ENCODE data around the gene CD6.
"Not testable (repeated sequence)": the region's sequence is repeated elsewhere in the genome, so short reads cannot be mapped to it uniquely, and the experiment has no call there.

The CD6 gene

DNA sequence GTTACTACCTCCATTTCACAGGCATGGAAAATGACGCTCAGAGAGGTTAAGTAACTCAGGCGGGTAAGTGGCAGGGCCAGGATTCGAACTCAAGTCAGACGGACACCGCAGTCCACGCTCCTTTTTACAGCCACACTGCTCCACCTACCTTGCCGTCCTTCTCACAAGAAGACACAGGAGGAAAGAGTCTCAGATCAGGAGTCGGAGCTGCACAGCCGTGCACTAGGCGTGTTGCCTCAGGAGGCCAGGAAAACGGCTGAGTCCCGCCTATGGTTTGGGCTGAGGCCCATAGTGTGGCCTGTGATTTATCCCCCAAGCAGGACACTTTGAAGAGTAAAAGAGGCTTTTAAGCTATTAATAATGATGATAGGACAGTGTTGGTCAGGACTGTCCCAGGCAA lies 86.1 kb downstream of the CD6 start:
- no peak for DNase-seq

DNA sequence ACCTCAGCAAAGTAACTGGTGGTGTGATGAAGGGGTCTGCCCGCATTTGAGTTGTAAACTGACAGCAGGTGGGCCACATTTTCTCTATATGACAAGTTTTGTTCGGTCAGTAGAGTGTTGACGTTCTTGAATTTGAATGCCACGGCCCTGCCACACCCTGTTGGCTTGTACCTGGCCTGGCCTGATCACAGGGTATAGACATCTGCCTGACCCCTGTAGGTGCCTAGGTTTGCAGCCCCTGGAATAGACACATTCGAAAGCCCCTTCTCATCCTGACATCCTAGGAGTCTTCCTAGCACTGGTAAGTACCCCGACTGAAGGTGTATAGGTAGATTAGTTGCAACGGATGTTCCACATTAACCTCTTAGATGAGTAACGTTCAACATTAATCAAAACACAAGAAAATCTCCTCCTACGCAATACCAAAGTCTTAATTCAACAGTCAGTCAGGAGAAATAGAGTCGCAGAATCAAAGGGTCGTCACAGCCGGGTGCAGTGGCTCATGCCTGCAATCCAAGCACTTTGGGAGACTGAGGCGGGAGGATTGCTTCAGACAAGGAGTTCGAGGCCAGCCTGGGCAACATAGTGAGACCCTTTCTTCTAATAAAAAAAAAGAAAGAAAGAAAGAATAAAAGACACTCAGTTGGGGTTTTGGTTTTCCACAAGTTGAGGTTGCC lies 87.2 kb downstream of the CD6 start:
- no peak for DNase-seq

DNA sequence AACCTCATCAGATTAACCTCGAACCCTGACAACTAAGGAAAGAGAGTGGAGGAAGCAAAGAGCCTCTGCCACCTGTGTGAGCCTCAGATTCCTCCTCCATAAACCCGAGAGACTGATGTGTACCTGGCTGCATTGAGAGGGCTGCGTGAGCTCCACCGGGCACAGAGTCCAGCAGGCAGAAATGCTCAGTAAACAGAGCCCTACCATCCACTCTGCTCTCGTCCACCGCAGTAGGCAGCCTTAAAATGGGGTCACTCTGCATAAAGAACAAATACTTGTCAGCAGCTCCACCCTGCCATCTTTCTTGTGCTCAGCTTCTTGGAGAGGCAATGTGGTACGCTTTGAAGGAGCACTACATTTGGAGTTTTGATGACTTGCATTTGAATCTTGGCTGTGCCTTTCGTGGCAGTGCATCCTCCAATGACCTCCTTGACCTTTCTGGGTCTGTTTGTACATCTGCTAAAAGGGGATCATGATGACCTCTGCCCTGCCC lies 87.8 kb downstream of the CD6 start:
- no peak for DNase-seq

DNA sequence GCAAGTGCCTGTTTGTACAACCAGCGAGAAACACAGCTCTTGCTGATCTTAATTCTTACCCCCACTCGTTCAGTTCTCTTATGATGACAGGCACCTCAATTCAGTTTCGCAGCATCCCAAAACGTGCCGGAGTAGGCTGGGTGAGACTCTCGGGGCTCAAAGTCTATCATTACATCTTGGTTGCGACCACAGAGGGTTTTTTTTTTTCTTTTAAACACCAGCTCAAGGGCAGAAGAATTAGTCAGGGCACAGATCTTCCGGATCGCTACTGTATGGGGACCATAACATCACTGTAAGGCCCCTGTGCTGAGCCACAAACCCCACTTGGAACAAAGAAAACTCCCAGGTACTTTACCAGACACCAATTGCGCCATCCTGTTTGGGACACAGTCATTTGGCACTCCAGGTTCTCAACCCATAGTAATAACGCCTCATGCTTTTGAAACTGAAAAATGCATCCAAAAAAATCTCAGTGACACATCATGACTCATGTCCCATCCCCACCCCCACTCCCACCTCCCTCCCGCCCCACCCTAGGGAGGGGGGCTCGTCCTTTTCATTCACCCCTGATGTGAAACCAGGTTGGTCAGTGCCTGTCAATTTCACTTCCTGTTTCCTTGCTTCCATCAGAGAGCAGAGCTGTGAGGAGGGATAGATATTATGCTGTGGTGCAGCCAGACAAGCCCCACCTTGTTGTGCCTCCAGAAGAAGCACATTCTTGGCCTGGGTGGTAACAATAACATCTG lies 89.8 kb downstream of the CD6 start:
- DNase-seq, result no peak

DNA sequence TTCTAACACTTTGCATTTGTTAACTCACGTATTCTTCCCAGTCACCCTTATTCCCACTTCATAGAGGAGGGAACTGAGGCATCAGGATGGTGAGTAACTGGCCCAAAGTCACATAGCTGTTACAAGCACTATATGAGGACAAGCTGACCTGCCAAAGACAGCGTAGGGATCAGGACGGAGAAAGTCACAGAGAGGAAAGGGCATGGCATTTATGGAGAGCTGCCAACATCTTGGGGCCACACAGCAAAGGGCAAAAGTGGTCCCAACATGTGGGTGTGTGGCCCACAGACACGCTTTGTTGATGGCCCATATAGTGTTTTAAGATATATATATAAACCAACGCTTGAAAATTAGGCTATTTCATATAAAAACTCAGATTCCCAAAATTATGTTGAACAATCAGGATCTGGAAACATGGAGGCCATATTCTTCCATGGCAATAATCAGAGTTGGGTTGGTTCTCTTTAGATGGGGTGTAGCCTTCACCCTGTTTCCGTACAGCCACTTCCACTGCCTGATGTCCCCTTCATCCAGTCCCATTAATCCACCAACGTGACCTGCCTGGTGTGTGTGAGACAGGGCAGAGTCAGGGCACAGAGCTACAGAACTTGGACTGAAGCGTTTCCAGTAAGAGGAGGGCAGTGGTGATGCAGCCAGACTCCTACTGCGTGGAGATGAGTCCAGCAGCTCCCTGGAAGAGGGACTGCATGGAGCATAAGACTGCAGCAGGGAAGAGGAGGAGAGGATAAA lies 90.9 kb downstream of the CD6 start:
- DNase-seq, result no peak

DNA sequence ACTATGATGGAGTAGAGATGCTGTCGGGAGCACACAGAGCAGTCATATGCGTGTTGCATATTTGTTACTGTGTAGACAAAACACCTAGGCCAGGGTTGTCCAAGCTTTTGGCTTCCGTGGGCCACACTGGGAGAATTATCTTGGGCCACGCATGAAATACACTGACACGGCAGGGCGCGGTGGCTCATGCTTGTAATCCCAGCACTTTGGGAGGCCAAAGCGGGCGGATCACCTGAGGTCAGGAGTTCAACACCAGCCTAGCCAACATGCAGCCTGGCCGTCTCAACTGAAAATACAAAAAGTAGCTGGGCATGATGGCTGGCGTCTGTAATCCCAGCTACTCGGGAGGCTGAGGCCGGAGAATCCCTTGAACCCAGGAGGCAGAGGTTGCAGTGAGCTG lies 93.8 kb downstream of the CD6 start:
- not testable (repeated sequence) for DNase-seq

DNA sequence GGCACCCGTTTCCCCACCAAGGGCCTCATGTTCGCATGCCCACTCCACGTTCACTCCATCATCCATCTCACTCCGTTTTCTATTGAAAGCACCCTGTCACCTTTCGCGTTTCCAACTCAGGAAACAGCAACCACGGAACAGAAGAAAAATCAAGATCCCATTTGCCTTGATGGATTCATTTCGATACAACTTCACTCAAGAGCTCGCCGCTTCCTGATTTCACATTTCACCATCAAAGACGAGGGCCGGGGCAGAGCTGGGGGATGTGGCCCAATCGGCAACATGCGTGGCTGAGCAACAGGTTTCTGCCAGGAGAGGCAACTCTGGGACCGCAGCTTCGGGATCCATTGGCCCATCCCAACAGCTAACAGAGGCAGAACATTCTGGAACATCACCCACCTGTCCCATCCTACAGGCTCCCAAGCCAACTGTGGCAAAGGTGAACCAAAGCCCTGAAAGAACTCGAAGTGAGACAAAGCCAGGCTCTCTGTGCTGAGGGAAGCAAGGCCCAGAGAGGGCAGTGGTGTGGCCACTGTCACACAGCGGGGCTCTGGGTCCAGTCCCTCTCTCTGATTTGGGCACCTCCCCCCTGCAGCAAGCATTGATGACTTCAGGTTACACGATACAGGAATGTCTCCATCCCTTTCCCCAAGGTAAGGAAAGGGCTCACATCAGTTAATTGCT lies 94.6 kb downstream of the CD6 start:
- DNase-seq, result no peak

DNA sequence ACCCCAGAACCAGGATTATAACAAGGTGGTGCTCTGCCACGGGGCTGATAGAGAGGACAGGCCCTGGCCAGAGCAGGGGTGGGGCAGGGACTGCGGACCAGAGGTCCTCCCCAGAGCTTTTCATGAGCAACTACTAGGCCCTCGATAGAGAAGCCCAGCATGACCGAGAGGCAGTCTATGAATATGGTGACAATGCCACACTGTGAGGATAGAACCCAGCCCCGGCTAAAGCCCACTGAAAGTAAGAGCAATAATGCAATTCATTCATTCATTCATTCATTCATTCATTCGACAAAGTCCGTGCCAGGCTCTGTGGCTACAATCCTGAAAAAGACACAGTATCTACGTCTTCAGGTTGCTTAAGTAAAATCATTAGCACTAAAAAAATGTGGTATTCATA lies 95.2 kb downstream of the CD6 start:
- DNase-seq, result no peak

DNA sequence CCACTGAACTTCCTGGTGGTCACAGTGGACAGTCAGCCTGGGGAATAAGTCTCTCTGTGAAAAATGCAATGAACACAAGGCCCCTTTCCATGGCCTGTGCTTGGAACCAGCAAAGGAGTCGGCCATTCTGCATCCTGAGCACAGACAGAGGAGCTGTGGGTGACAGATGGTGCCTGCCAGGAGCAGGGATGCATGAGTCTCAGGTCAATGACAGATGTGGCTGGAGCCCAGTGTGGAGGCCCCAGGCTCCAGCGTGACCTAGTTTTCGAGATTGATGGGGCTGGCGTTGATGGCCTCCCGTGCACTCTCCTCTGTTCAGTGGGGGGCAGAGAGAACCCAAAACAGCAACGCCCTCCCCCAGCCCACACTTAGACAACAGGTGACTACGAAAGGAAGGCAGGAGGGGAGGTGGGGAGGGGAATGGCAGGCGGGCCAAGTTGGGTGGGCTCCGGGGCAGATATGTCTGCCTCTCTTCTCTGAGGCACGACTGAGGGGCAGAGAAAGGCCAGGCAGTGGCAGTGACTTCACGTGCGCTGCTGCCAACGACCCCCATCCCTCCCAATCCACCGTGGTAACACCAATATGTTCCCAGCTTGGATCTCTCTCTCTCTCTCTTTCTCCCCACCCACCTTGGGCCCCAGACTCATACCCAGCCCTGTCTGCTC lies 96.4 kb downstream of the CD6 start:
- peak; percentile 84 for DNase-seq

DNA sequence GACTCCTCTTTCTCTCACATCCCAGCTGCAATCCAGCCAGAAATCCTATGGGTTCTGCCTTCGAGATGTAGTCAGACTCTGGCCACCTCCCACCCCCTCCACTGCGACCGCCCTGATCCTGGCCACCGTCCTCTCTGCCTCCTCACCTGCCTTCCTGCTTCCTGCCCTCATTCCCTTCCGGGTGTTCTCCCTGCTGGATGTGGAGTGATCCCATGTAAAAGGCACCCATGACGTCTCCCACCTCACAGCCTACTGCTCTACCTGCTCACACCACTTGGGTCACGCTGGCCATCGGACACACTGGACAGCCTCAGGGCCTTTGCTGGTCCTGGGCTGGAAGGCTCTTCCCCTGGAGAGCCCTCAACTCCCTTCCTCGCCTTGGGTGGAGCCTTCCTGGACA lies 97.1 kb downstream of the CD6 start:
- no peak for DNase-seq

DNA sequence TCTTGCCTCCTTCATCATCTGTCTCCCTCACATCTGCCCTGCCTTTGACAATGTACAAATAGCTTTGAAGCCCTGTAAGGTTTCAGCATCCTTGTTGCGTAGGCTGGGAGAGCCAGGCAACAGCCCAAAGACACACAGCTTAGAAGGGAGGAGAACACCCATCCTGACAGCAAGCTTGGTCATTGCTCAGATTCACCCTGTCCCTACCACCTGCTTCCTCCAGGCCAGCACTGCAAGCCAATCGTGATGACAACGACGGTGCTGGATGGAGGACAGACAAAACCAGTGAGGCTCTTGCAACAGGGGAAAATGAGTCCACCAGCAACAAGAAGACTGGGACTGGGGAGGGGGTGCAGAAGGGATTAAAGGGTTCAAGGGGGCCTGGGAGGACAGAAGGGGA lies 97.9 kb downstream of the CD6 start:
- DNase-seq, result no peak

Data from NCI-H2171 treated with DMSO at 0.1 percent for 48 hours (cell line).